Measurements from ENCODE around the gene TRIM54. TPM values are rescaled to one million over a fixed set of nuclear protein-coding genes. Genes with fewer than 3 reads are reported as not detected.
"Not testable (repeated sequence)": the region's sequence is repeated elsewhere in the genome, so short reads cannot be mapped to it uniquely, and the experiment has no call there.

The TRIM54 gene
- polyA plus RNA-seq, 1 donor, result 0.60 TPM

- Histone ChIP-seq H3K36me3 (ENCODE audit: control insufficient read depth, insufficient read depth, low read length) (no peaks in the 10 kb centered on the region), H3K4me3 (ENCODE audit: low read length) (no peak overlapping the region), H3K9me3 (ENCODE audit: control insufficient read depth, low read depth, low read length) (no peaks in the 10 kb centered on the region), H3K27me3 (ENCODE audit: control insufficient read depth, insufficient read depth, low read length) (peaks cover 44% of the 10 kb centered on the region), H3K4me1 (ENCODE audit: control insufficient read depth, insufficient read depth, low read length) (no peaks in the 10 kb centered on the region), H3K27ac (ENCODE audit: low read length) (no peak overlapping the region)
- no peak for DNase-seq
- WGBS (ENCODE audit: insufficient coverage, low lambda C conversion rate), result no CpG with 5 or more reads among the region's 1 CpG
Observed at GRCh38 chr2:27284996-27285395, 2.8 kb downstream of the TRIM54 start.

DNA sequence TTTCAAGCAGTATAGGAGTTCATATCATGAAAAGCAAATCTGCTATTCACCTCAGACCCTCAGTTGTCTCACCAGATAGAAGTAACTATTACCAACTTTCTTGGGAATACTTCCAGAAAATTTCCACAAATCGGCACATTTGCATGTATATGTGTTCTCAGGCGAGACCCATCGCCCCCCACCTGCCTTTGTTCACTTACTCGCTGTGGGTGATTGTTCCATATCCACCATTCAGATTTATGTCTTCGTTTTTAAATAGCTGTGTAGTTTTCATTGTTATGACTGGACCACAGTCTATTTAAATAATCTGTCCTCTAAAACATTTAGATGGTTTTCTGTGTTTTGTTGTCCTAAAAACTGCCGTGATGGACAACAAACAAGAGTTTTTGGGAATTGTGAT lies 3.3 kb downstream of the TRIM54 start:
- no peaks in the 10 kb centered on the region for H3K36me3 ChIP-seq (ENCODE audit: control insufficient read depth, insufficient read depth, low read length)
- H3K27me3 ChIP-seq (ENCODE audit: control insufficient read depth, insufficient read depth, low read length), result peaks cover 44% of the 10 kb centered on the region
- 86% methylated on average over 3 of the region's 6 CpGs for WGBS (ENCODE audit: insufficient coverage, low lambda C conversion rate)
- no peaks in the 10 kb centered on the region for H3K4me1 ChIP-seq (ENCODE audit: control insufficient read depth, insufficient read depth, low read length)
- no peak overlapping the region for H3K27ac ChIP-seq (ENCODE audit: low read length)
- no peak for DNase-seq
- no peak overlapping the region for H3K4me3 ChIP-seq (ENCODE audit: low read length)
- H3K9me3 ChIP-seq (ENCODE audit: control insufficient read depth, low read depth, low read length), result no peaks in the 10 kb centered on the region

DNA sequence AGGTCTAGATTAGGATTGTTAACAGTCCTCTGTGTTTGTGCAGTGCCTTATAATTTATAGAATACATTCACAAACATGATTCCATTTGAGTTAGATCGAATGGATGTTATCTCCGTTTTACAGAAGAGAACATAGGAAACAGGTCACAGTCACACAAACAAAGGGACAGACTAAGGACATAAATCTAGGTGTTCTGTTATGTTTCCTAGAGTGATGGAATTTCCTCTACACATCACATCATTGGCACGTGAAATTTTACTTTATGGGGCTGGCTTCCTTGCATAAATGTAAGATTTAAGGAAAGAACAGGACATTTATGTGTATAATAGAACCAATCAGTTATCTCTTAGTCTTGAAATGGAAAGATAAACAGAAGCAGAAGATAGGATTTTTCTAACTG lies 6.4 kb downstream of the TRIM54 start:
- H3K9me3 ChIP-seq (ENCODE audit: control insufficient read depth, low read depth, low read length), result no peaks in the 10 kb centered on the region
- WGBS (ENCODE audit: insufficient coverage, low lambda C conversion rate), result 63% methylated on average over 2 of the region's 3 CpGs
- no peak for DNase-seq
- peaks cover 3% of the 10 kb centered on the region for H3K4me1 ChIP-seq (ENCODE audit: control insufficient read depth, insufficient read depth, low read length)
- H3K27me3 ChIP-seq (ENCODE audit: control insufficient read depth, insufficient read depth, low read length), result peaks cover 27% of the 10 kb centered on the region
- no peaks in the 10 kb centered on the region for H3K36me3 ChIP-seq (ENCODE audit: control insufficient read depth, insufficient read depth, low read length)
- no peak overlapping the region for H3K4me3 ChIP-seq (ENCODE audit: low read length)
- H3K27ac ChIP-seq (ENCODE audit: low read length), result no peak overlapping the region

- H3K27me3 ChIP-seq (ENCODE audit: control insufficient read depth, insufficient read depth, low read length), result peaks cover 14% of the 10 kb centered on the region
- H3K36me3 ChIP-seq (ENCODE audit: control insufficient read depth, insufficient read depth, low read length), result no peaks in the 10 kb centered on the region
- 100% methylated on average over 2 of the region's 5 CpGs for WGBS (ENCODE audit: insufficient coverage, low lambda C conversion rate)
- H3K27ac ChIP-seq (ENCODE audit: low read length), result no peak overlapping the region
- H3K4me1 ChIP-seq (ENCODE audit: control insufficient read depth, insufficient read depth, low read length), result peaks cover 5% of the 10 kb centered on the region
- no peaks in the 10 kb centered on the region for H3K9me3 ChIP-seq (ENCODE audit: control insufficient read depth, low read depth, low read length)
- no peak overlapping the region for H3K4me3 ChIP-seq (ENCODE audit: low read length)
- no peak for DNase-seq
Observed at GRCh38 chr2:27290549-27290948, 8.3 kb downstream of the TRIM54 start.

DNA sequence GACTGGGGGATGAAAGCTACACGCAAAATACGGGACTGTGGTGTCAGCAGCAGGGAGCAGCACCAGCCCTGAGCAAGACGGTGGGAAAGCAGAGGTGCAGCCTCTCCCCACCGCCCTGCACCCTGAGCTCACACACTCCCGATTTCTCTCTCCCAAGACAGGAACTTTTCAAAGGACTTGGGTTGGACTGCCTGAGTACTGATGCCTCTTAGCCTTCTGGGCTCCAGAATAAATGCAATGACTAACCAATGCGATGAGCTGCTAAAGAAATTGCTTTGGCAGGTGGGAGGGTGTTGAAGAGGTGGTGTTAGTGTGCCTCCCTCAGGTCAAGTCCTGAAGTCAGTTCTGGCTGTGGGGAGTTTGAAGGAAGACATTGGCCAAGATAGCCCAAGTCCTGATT lies 9.6 kb downstream of the TRIM54 start:
- DNase-seq, result no peak
- no CpG with 5 or more reads among the region's 6 CpGs for WGBS (ENCODE audit: insufficient coverage, low lambda C conversion rate)

GRCh38 chr2:27294928-27295327 lies 12.7 kb downstream of the TRIM54 start:
- DNase-seq, result no peak
- no peak overlapping the region for H3K4me3 ChIP-seq (ENCODE audit: low read length)
- H3K27ac ChIP-seq (ENCODE audit: low read length), result no peak overlapping the region
- H3K4me1 ChIP-seq (ENCODE audit: control insufficient read depth, insufficient read depth, low read length), result peaks cover 10% of the 10 kb centered on the region
- no CpG with 5 or more reads among the region's 8 CpGs for WGBS (ENCODE audit: insufficient coverage, low lambda C conversion rate)
- H3K27me3 ChIP-seq (ENCODE audit: control insufficient read depth, insufficient read depth, low read length), result peaks cover 12% of the 10 kb centered on the region
- no peaks in the 10 kb centered on the region for H3K36me3 ChIP-seq (ENCODE audit: control insufficient read depth, insufficient read depth, low read length)
- no peaks in the 10 kb centered on the region for H3K9me3 ChIP-seq (ENCODE audit: control insufficient read depth, low read depth, low read length)

More for the DNA sequence above, 9.6 kb downstream of the TRIM54 start:
- Histone ChIP-seq H3K4me3 (ENCODE audit: low read length) (no peak overlapping the region), H3K27me3 (ENCODE audit: control insufficient read depth, insufficient read depth, low read length) (peaks cover 10% of the 10 kb centered on the region), H3K4me1 (ENCODE audit: control insufficient read depth, insufficient read depth, low read length) (peaks cover 10% of the 10 kb centered on the region), H3K27ac (ENCODE audit: low read length) (no peak overlapping the region), H3K9me3 (ENCODE audit: control insufficient read depth, low read depth, low read length) (no peaks in the 10 kb centered on the region), H3K36me3 (ENCODE audit: control insufficient read depth, insufficient read depth, low read length) (no peaks in the 10 kb centered on the region)

DNA sequence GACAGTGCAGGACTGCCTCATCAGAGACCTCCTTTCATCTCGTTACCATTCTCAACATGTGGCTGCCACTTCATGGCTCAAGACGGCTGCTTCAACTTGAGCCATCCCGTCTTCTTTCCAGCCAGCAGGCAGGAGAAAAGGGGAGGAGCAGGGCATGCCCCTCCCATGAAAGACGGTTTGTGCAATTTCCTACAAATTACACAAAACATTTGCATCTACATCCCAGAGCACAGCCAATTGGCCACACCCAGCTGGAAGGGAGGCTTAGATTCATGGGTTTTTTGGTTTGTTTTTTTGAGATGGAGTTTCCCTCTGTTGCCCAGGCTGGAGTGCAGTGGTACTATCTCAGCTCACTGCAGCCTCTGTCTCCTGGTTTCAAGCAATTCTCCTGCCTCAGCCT lies 14.3 kb downstream of the TRIM54 start:
- H3K27me3 ChIP-seq (ENCODE audit: control insufficient read depth, insufficient read depth, low read length), result peaks cover 8% of the 10 kb centered on the region
- no CpG with 5 or more reads among the region's 4 CpGs for WGBS (ENCODE audit: insufficient coverage, low lambda C conversion rate)

GRCh38 chr2:27297195-27297594 lies 15.0 kb downstream of the TRIM54 start:
- peaks cover 3% of the 10 kb centered on the region for H3K27me3 ChIP-seq (ENCODE audit: control insufficient read depth, insufficient read depth, low read length)
- DNase-seq, result no peak
- no CpG with 5 or more reads among the region's 3 CpGs for WGBS (ENCODE audit: insufficient coverage, low lambda C conversion rate)
- H3K9me3 ChIP-seq (ENCODE audit: control insufficient read depth, low read depth, low read length), result no peaks in the 10 kb centered on the region
- H3K4me1 ChIP-seq (ENCODE audit: control insufficient read depth, insufficient read depth, low read length), result peaks cover 10% of the 10 kb centered on the region
- H3K4me3 ChIP-seq (ENCODE audit: low read length), result no peak overlapping the region
- H3K36me3 ChIP-seq (ENCODE audit: control insufficient read depth, insufficient read depth, low read length), result no peaks in the 10 kb centered on the region
- H3K27ac ChIP-seq (ENCODE audit: low read length), result no peak overlapping the region

More for the DNA sequence above, 14.3 kb downstream of the TRIM54 start:
- Histone ChIP-seq H3K9me3 (ENCODE audit: control insufficient read depth, low read depth, low read length) (no peaks in the 10 kb centered on the region), H3K4me1 (ENCODE audit: control insufficient read depth, insufficient read depth, low read length) (peaks cover 10% of the 10 kb centered on the region), H3K36me3 (ENCODE audit: control insufficient read depth, insufficient read depth, low read length) (no peaks in the 10 kb centered on the region), H3K4me3 (ENCODE audit: low read length) (no peak overlapping the region), H3K27ac (ENCODE audit: low read length) (no peak overlapping the region)
- no peak for DNase-seq

- peaks cover 12% of the 10 kb centered on the region for H3K4me1 ChIP-seq (ENCODE audit: control insufficient read depth, insufficient read depth, low read length)
- 100% methylated on average over 1 of the region's 18 CpGs for WGBS (ENCODE audit: insufficient coverage, low lambda C conversion rate)
- no peaks in the 10 kb centered on the region for H3K36me3 ChIP-seq (ENCODE audit: control insufficient read depth, insufficient read depth, low read length)
- H3K9me3 ChIP-seq (ENCODE audit: control insufficient read depth, low read depth, low read length), result no peaks in the 10 kb centered on the region
- H3K27me3 ChIP-seq (ENCODE audit: control insufficient read depth, insufficient read depth, low read length), result peaks cover 3% of the 10 kb centered on the region
- H3K4me3 ChIP-seq (ENCODE audit: low read length), result no peak overlapping the region
- no peak for DNase-seq
- H3K27ac ChIP-seq (ENCODE audit: low read length), result no peak overlapping the region
Observed at GRCh38 chr2:27298391-27299080, 16.3 kb downstream of the TRIM54 start.

DNA sequence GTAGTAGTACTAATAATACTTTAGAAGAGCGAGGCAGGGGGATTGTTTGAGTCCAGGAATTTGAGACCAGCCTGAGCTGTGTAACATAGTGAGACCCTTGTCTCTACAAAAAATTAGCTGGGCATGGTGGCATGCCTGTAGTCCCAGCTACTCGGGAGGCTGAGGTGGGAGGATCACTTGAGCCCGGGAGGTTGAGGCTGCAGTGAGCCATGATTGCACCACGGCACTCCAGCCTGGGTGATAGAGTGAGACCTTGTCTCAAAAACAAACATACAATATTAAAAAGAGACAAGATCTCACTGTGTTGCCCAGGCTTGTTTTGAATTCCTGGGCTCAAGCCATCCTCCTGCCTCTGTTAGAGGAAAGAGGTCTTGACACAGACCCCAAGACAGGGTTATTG lies 18.4 kb downstream of the TRIM54 start:
- not testable (repeated sequence) for H3K9me3 ChIP-seq (ENCODE audit: control insufficient read depth, low read depth, low read length); H3K27ac ChIP-seq (ENCODE audit: low read length); DNase-seq; H3K4me3 ChIP-seq (ENCODE audit: low read length); H3K36me3 ChIP-seq (ENCODE audit: control insufficient read depth, insufficient read depth, low read length)
- peaks cover 10% of the 10 kb centered on the region for H3K4me1 ChIP-seq (ENCODE audit: control insufficient read depth, insufficient read depth, low read length)
- 60% methylated on average over 1 of the region's 4 CpGs for WGBS (ENCODE audit: insufficient coverage, low lambda C conversion rate)
- H3K27me3 ChIP-seq (ENCODE audit: control insufficient read depth, insufficient read depth, low read length), result peaks cover 16% of the 10 kb centered on the region
